PC-3 (cell line): ENCODE data around the gene LRRC61. TPM values are rescaled to one million over a fixed set of nuclear protein-coding genes. Genes with fewer than 3 reads are reported as not detected.

Experiments
- ATAC-seq: fragments of 200-7000 bp; cut with Tn5 transposase; 2 replicates; pipeline ENCODE4 v1.9.1; 2020; ENCODE audit warnings: mild to moderate bottlenecking, moderate library complexity
- BruUV-seq: library from RNA; stranded (reverse); fragments of 400-500 nt; replicated peaks from 2 replicates; lab custom pipeline; 2021; lab: Mats Ljungman, UMichigan
- CTCF ChIA-PET: fragments of 300-600 bp; sonication (Branson Sonifier 250); formaldehyde crosslinking; loops from one replicate; lab custom pipeline; 2022; ENCODE audit warnings: antibody characterized with exemption; lab: Charles Lee
- POLR2A ChIA-PET: fragments of 300-600 bp; sonication (Branson Sonifier 250); formaldehyde crosslinking; loops from one replicate; lab custom pipeline; 2022; ENCODE audit warnings: antibody characterized with exemption; ENCODE audit not compliant: unreplicated experiment; lab: Charles Lee
- DNase-seq: peaks from one replicate; pipeline ENCODE4 v3.0.0-alpha.2; 2015
- H2AFZ ChIP-seq: fragments of 300-600 bp; sonication (generic); 2 replicates; pipeline ENCODE4 v1.6.0; 2016; ENCODE audit warnings: antibody characterized with exemption, low read length
- H3F3A ChIP-seq: fragments of 300-600 bp; sonication (generic); one replicate; pipeline ENCODE4 v1.6.0; 2017; ENCODE audit warnings: antibody characterized with exemption, low read length, control low read depth, mild to moderate bottlenecking; ENCODE audit not compliant: unreplicated experiment
- H3K27ac ChIP-seq: fragments of 300-600 bp; sonication (generic); 2 replicates; pipeline ENCODE4 v1.5.1; 2016; ENCODE audit warnings: mild to moderate bottlenecking, low read length
- H3K27me3 ChIP-seq: fragments of 300-600 bp; sonication (generic); 2 replicates; pipeline ENCODE4 v1.6.1; 2016; ENCODE audit warnings: low read length, mixed read lengths
- H3K36me3 ChIP-seq: fragments of 300-600 bp; sonication (generic); 2 replicates; pipeline ENCODE4 v1.6.1; 2016; ENCODE audit warnings: low read depth, mixed run types, low read length, mixed read lengths
- H3K4me1 ChIP-seq: fragments of 300-600 bp; sonication (generic); 2 replicates; pipeline ENCODE4 v1.5.1; 2016; ENCODE audit warnings: low read length; ENCODE audit not compliant: insufficient read depth
- H3K4me2 ChIP-seq: fragments of 300-600 bp; sonication (generic); 2 replicates; pipeline ENCODE4 v1.6.0; 2016; ENCODE audit warnings: low read length
- H3K4me3 ChIP-seq: fragments of 300-600 bp; sonication (generic); 2 replicates; pipeline ENCODE4 v1.5.1; 2016; ENCODE audit warnings: mild to moderate bottlenecking, low read length, mixed read lengths
- H3K79me2 ChIP-seq: fragments of 300-600 bp; sonication (generic); 2 replicates; pipeline ENCODE4 v1.6.1; 2017; ENCODE audit warnings: low read length, mixed read lengths
- H3K9ac ChIP-seq: fragments of 300-600 bp; sonication (generic); 2 replicates; pipeline ENCODE4 v1.6.0; 2016; ENCODE audit warnings: mild to moderate bottlenecking, low read length
- H3K9me2 ChIP-seq: fragments of 300-600 bp; sonication (generic); replicated peaks from 2 replicates; pipeline ENCODE4 v1.6.1; 2016; ENCODE audit warnings: mixed run types, low read length, mixed read lengths
- H3K9me3 ChIP-seq: fragments of 300-600 bp; sonication (generic); 2 replicates; pipeline ENCODE4 v1.6.1; 2016; ENCODE audit warnings: low read length, mixed read lengths
- H4K20me1 ChIP-seq: fragments of 300-600 bp; sonication (generic); 2 replicates; pipeline ENCODE4 v1.6.1; 2016; ENCODE audit warnings: low read length, mixed read lengths
- CTCF ChIP-seq: fragments of 300-600 bp; sonication (generic); conservative IDR thresholded peaks from 2 replicates; pipeline ENCODE4 v1.5.1; 2017; ENCODE audit warnings: antibody characterized with exemption, low read depth, mild to moderate bottlenecking, low read length
- EZH2 ChIP-seq: fragments of 300-600 bp; sonication (generic); IDR thresholded peaks from one replicate; pipeline ENCODE4 v1.6.1; 2017; ENCODE audit warnings: antibody characterized with exemption, mild to moderate bottlenecking, low read length; ENCODE audit not compliant: unreplicated experiment
- EZH2phosphoT487 ChIP-seq: fragments of 300-600 bp; sonication (generic); IDR thresholded peaks from 2 replicates; pipeline ENCODE4 v1.6.1; 2018; ENCODE audit warnings: mild to moderate bottlenecking, antibody characterized with exemption, low read length, borderline replicate concordance
- intact Hi-C: fragments of 100-400 bp; cut with micrococcal nuclease; formaldehyde crosslinking; loops from 2 replicates; pipeline ENCODE4 v1.9.0; 2023
- total RNA-seq: library from RNA; depleted of rRNA; stranded (reverse); fragments of >200 nt; gene quantifications from 2 replicates; pipeline ENCODE4 v1.2.3, GENCODE V29; 2014

LRRC61 gene
- total RNA-seq, 1 experiment from 2014 or later = 15.1 TPM

- H3K9me3 ChIP-seq = no peaks in the 10 kb centered on the region
- H3K36me3 ChIP-seq = no peaks in the 10 kb centered on the region
- H3K9me2 ChIP-seq = no peaks in the 10 kb centered on the region
- H3K27me3 ChIP-seq = no peaks in the 10 kb centered on the region
- intact Hi-C loops = no loop called here
- TF ChIP-seq EZH2phosphoT487 (no peak), EZH2 (no peak), CTCF (no peak)
- no peak for ATAC-seq
- no peaks in the 10 kb centered on the region for H3F3A ChIP-seq
- peaks cover under 1% of the 10 kb centered on the region; the same call in 1 of the 2 replicates for H3K4me1 ChIP-seq
- ChIA-PET POLR2A (no interaction called here), CTCF (no interaction called here)
- H3K9ac ChIP-seq = no peak overlapping the region
- no peaks in the 10 kb centered on the region for H3K79me2 ChIP-seq
- no TSS peak for BruUV-seq
- no peaks in the 10 kb centered on the region for H4K20me1 ChIP-seq
- H3K4me2 ChIP-seq = no peak overlapping the region
- H3K4me3 ChIP-seq = no peak overlapping the region
- no peak overlapping the region for H2AFZ ChIP-seq
- DNase-seq = no peak
- H3K27ac ChIP-seq = no peak overlapping the region
Measured at GRCh38 chr7:150329331-150330120, 6.4 kb downstream of the LRRC61 start.

- BruUV-seq = no TSS peak
- Histone ChIP-seq H2AFZ (no peak overlapping the region), H3K4me3 (no peak overlapping the region), H3K4me2 (no peak overlapping the region), H3K9me3 (no peaks in the 10 kb centered on the region), H3K27me3 (no peaks in the 10 kb centered on the region), H3K9ac (no peak overlapping the region), H4K20me1 (no peaks in the 10 kb centered on the region), H3K36me3 (no peaks in the 10 kb centered on the region), H3F3A (no peaks in the 10 kb centered on the region), H3K4me1 (no peaks in the 10 kb centered on the region), H3K79me2 (no peaks in the 10 kb centered on the region), H3K27ac (no peak overlapping the region), H3K9me2 (no peaks in the 10 kb centered on the region)
- ATAC-seq = no peak
- CTCF ChIA-PET = no interaction called here
- TF ChIP-seq EZH2phosphoT487 (no peak), CTCF (no peak), EZH2 (no peak)
- DNase-seq = no peak
- POLR2A ChIA-PET = no interaction called here
- intact Hi-C loops = no loop called here
Measured at GRCh38 chr7:150330211-150330885, 7.2 kb downstream of the LRRC61 start.
